ENCODE results near the gene NRBP1. TPM values are rescaled to one million over a fixed set of nuclear protein-coding genes. Genes with fewer than 3 reads are reported as not detected.

Gene NRBP1
- total and polyA plus RNA-seq, 4 donors = 34.3 to 56.9 (median 46.0) TPM

DNA sequence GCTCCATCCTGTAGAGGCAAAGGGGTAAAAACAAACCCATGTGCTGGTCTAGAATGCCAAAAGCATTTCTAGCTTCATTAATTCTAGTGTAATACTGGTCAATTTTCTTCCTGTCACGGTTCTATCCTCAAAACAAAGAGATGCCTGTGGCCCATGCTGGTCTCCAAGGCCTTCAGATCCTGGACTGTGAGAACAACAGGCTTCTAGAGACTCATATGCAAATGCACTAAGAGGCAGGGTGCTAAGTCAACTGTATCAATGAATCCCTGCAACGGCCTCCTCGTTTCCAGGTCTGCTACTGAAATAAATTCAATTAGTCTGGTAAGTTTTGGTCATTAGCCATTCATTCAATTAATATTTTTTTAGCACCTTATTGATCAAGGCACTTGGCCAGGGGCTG, 57.1 kb downstream of the NRBP1 start:
- 82% methylated on average over 3 of the region's 3 CpGs for WGBS
- DNase-seq (ENCODE audit: low spot score) = no peak
- H3K36me3 ChIP-seq (ENCODE audit: control insufficient read depth in 4 of 4, insufficient read depth in 3 of 4, low read depth in 1 of 4, low read length in 3 of 4) = peaks cover 0 to 13% (median 6%) of the 10 kb centered on the region in 4 donors

More for the DNA sequence above, 57.1 kb downstream of the NRBP1 start:
- H3K9ac ChIP-seq (ENCODE audit: low read depth in 1 of 2, low read length in 2 of 2) = no peak overlapping the region
- no peak overlapping the region for H3K4me3 ChIP-seq (ENCODE audit: low read depth in 1 of 3, low read length in 3 of 3)
- peaks cover 1 to 14% (median 10%) of the 10 kb centered on the region in 4 donors for H3K4me1 ChIP-seq (ENCODE audit: control insufficient read depth in 4 of 4, insufficient read depth in 4 of 4, low read length in 3 of 4)
- TF ChIP-seq HNF4A (conservative IDR thresholded peaks at IDR 0.05) = no peak
- TF ChIP-seq, protein P1, sequence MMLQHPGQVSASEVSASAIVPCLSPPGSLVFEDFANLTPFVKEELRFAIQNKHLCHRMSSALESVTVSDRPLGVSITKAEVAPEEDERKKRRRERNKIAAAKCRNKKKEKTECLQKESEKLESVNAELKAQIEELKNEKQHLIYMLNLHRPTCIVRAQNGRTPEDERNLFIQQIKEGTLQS (IDR thresholded peaks at IDR 0.05) = no peak
- TF ChIP-seq, protein P2, sequence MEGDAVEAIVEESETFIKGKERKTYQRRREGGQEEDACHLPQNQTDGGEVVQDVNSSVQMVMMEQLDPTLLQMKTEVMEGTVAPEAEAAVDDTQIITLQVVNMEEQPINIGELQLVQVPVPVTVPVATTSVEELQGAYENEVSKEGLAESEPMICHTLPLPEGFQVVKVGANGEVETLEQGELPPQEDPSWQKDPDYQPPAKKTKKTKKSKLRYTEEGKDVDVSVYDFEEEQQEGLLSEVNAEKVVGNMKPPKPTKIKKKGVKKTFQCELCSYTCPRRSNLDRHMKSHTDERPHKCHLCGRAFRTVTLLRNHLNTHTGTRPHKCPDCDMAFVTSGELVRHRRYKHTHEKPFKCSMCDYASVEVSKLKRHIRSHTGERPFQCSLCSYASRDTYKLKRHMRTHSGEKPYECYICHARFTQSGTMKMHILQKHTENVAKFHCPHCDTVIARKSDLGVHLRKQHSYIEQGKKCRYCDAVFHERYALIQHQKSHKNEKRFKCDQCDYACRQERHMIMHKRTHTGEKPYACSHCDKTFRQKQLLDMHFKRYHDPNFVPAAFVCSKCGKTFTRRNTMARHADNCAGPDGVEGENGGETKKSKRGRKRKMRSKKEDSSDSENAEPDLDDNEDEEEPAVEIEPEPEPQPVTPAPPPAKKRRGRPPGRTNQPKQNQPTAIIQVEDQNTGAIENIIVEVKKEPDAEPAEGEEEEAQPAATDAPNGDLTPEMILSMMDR (IDR thresholded peaks at IDR 0.05; ENCODE audit: low read depth, low read length, missing input control) = no peak
- no peak for TF ChIP-seq JUND (IDR thresholded peaks at IDR 0.05)
- no peak for TF ChIP-seq TAF1 (conservative IDR thresholded peaks at IDR 0.05)
- no peak for TF ChIP-seq NR2F2 (IDR thresholded peaks at IDR 0.05)
- no peak for TF ChIP-seq GABPA (IDR thresholded peaks at IDR 0.05 in 1 of 2, conservative IDR thresholded peaks at IDR 0.05 in 1 of 2)
- TF ChIP-seq RAD21 (IDR thresholded peaks at IDR 0.05) = no peak
- TF ChIP-seq YY1 (IDR thresholded peaks at IDR 0.05) = no peak
- no peak for TF ChIP-seq EGR1 (IDR thresholded peaks at IDR 0.05; ENCODE audit: low read depth in 2 of 2)
- no peak for TF ChIP-seq RXRA (IDR thresholded peaks at IDR 0.05)
- TF ChIP-seq, protein P3, sequence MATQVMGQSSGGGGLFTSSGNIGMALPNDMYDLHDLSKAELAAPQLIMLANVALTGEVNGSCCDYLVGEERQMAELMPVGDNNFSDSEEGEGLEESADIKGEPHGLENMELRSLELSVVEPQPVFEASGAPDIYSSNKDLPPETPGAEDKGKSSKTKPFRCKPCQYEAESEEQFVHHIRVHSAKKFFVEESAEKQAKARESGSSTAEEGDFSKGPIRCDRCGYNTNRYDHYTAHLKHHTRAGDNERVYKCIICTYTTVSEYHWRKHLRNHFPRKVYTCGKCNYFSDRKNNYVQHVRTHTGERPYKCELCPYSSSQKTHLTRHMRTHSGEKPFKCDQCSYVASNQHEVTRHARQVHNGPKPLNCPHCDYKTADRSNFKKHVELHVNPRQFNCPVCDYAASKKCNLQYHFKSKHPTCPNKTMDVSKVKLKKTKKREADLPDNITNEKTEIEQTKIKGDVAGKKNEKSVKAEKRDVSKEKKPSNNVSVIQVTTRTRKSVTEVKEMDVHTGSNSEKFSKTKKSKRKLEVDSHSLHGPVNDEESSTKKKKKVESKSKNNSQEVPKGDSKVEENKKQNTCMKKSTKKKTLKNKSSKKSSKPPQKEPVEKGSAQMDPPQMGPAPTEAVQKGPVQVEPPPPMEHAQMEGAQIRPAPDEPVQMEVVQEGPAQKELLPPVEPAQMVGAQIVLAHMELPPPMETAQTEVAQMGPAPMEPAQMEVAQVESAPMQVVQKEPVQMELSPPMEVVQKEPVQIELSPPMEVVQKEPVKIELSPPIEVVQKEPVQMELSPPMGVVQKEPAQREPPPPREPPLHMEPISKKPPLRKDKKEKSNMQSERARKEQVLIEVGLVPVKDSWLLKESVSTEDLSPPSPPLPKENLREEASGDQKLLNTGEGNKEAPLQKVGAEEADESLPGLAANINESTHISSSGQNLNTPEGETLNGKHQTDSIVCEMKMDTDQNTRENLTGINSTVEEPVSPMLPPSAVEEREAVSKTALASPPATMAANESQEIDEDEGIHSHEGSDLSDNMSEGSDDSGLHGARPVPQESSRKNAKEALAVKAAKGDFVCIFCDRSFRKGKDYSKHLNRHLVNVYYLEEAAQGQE (IDR thresholded peaks at IDR 0.05) = no peak
- no peak for TF ChIP-seq FOXA1 (IDR thresholded peaks at IDR 0.05)
- TF ChIP-seq, protein P4, sequence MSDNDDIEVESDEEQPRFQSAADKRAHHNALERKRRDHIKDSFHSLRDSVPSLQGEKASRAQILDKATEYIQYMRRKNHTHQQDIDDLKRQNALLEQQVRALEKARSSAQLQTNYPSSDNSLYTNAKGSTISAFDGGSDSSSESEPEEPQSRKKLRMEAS (IDR thresholded peaks at IDR 0.05) = no peak
- no peak for TF ChIP-seq SP1 (IDR thresholded peaks at IDR 0.05)
- TF ChIP-seq HNF4G (IDR thresholded peaks at IDR 0.05) = no peak
- TF ChIP-seq FOXA2 (IDR thresholded peaks at IDR 0.05) = no peak
- TF ChIP-seq, protein P5, sequence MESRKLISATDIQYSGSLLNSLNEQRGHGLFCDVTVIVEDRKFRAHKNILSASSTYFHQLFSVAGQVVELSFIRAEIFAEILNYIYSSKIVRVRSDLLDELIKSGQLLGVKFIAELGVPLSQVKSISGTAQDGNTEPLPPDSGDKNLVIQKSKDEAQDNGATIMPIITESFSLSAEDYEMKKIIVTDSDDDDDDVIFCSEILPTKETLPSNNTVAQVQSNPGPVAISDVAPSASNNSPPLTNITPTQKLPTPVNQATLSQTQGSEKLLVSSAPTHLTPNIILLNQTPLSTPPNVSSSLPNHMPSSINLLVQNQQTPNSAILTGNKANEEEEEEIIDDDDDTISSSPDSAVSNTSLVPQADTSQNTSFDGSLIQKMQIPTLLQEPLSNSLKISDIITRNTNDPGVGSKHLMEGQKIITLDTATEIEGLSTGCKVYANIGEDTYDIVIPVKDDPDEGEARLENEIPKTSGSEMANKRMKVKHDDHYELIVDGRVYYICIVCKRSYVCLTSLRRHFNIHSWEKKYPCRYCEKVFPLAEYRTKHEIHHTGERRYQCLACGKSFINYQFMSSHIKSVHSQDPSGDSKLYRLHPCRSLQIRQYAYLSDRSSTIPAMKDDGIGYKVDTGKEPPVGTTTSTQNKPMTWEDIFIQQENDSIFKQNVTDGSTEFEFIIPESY (IDR thresholded peaks at IDR 0.05) = no peak
- H3K27ac ChIP-seq (ENCODE audit: low read depth in 1 of 2, low read length in 2 of 2) = no peak overlapping the region
- no peaks in the 10 kb centered on the region for H3K27me3 ChIP-seq (ENCODE audit: control insufficient read depth in 4 of 4, insufficient read depth in 4 of 4, low read length in 3 of 4)
- no peaks in the 10 kb centered on the region for H3K9me3 ChIP-seq (ENCODE audit: control insufficient read depth in 4 of 4, low read length in 3 of 4)

Measured in liver (tissue), 9 donors.